ENCODE measurements around the gene SEL1L3.

GRCh38 chr4:25879991-25880651 is 17.3 kb upstream of the SEL1L3 start:
- TF ChIP-seq FOSL1 (tag; conservative IDR thresholded peaks at IDR 0.05) = no peak
- no peak for TF ChIP-seq FOXA1 (IDR thresholded peaks at IDR 0.05; ENCODE audit: borderline replicate concordance)
- no peak for TF ChIP-seq ATF3 (IDR thresholded peaks at IDR 0.05)
- TF ChIP-seq ATF3 (CRISPR knock-in tag; conservative IDR thresholded peaks at IDR 0.05) = no peak
- TF ChIP-seq YY1 (IDR thresholded peaks at IDR 0.05; ENCODE audit: borderline replicate concordance in 1 of 3, control insufficient read depth in 1 of 3, extremely low read depth in 1 of 3, insufficient read depth in 3 of 3, insufficient read length in 1 of 3, insufficient replicate concordance in 2 of 3, low read depth in 1 of 3, low read length in 2 of 3) = no peak
